Gastrocnemius medialis (tissue), 4 donors: ENCODE data around the gene SPAAR.

Source experiments
- POLR2A ChIP-seq, 2 donors: fragments of 450-650 bp; IDR thresholded peaks; one replicate each; pipeline ENCODE4 v1.6.1; 2017; ENCODE audit warnings: antibody characterized with exemption in 2 of 2, mild to moderate bottlenecking in 2 of 2, moderate library complexity in 2 of 2
- TF ChIP-seq, protein P1 (sequence below), 5 experiments: fragments of 450-650 bp in 3 of 5; fragments of 200-600 bp in 2 of 5; sonication (generic) in 2 of 5; IDR thresholded peaks in 4 of 5; conservative IDR thresholded peaks in 1 of 5; 1 replicate in 4 of 5; 2 replicates in 1 of 5; pipeline ENCODE4 v1.5.1; 2016 to 2019; ENCODE audit warnings: antibody characterized with exemption in 5 of 5, mild to moderate bottlenecking in 3 of 5, moderate library complexity in 3 of 5

DNA sequence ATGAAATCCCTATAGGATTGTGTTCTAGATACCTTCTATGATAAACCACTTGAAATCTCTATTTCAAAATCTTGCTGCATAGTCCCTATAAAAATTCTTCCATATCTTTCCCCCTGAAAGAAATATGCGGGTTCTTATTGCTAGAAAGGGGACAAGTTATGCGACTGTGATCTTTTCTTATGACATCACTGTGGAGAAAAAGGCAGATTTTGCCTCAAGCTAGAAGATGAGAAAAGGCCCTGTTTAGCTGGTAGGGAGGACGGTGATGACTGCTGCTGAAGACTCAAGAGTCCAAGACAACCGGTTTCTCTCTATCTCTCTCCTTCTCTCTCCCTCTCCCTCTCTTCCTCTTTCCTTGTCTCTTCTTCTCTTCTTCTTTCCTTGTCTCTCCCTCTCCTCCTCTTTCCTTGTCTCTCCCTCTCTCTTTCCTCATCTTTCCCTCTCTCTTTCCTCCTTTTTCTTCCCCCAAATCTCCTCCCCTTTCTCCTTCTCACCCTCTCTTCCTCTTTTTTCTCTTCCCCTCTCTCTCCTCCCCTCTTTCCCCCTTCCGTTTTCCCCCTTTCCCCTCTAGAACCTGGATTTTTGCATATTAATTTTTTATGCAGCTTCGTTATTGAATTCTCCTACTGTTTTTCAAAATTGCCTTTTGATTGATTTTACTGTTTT, 43.4 kb downstream of the SPAAR start:
- TF ChIP-seq, protein P1, sequence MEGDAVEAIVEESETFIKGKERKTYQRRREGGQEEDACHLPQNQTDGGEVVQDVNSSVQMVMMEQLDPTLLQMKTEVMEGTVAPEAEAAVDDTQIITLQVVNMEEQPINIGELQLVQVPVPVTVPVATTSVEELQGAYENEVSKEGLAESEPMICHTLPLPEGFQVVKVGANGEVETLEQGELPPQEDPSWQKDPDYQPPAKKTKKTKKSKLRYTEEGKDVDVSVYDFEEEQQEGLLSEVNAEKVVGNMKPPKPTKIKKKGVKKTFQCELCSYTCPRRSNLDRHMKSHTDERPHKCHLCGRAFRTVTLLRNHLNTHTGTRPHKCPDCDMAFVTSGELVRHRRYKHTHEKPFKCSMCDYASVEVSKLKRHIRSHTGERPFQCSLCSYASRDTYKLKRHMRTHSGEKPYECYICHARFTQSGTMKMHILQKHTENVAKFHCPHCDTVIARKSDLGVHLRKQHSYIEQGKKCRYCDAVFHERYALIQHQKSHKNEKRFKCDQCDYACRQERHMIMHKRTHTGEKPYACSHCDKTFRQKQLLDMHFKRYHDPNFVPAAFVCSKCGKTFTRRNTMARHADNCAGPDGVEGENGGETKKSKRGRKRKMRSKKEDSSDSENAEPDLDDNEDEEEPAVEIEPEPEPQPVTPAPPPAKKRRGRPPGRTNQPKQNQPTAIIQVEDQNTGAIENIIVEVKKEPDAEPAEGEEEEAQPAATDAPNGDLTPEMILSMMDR (IDR thresholded peaks at IDR 0.05 in 4 of 5, conservative IDR thresholded peaks at IDR 0.05 in 1 of 5), result no peak
- no peak for TF ChIP-seq POLR2A (IDR thresholded peaks at IDR 0.05)
